ENCODE results near the gene CLGN. TPM values are rescaled to one million over a fixed set of nuclear protein-coding genes. Genes with fewer than 3 reads are reported as not detected.

The CLGN gene
- total RNA-seq, 1 experiment from 2014 or later = 5.5 TPM

DNA sequence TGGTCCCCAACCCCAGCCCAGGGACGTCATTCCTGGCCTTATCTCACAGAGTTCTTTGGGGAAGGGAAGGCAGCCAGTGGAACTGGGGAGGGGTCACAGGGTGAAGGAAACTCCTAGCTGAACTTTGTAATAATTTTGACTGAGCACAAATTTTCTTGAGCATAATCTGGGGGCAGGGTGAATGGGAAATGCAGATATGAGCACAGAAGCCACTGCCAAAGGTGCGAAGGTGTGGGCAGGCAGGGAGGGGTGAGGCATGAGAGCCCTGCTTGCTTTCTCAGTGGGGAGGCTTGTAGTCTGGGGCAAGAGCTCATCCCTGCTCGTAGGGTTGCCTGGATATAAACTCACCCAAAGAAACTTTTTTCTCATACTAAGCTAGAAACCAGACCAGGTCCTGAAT is 35.7 kb upstream of the CLGN start:
- POLR2A ChIA-PET = no interaction called here
- Histone ChIP-seq H3K27me3 (replicated peaks; ENCODE audit: control insufficient read depth, insufficient read depth, low read length) (no peaks in the 10 kb centered on the region), H3K4me3 (ENCODE audit: low read depth, low read length) (no peak overlapping the region), H3K9me3 (no peaks in the 10 kb centered on the region), H3K4me1 (no peaks in the 10 kb centered on the region), H3K36me3 (ENCODE audit: control insufficient read depth, insufficient read depth, low read length) (no peaks in the 10 kb centered on the region)
- DNase-seq = no peak
- no TSS peak for BruUV-seq (replicated peaks)
- intact Hi-C loops (cut with micrococcal nuclease; ENCODE audit: unreplicated experiment) = no loop called here
- TF ChIP-seq, protein P1, sequence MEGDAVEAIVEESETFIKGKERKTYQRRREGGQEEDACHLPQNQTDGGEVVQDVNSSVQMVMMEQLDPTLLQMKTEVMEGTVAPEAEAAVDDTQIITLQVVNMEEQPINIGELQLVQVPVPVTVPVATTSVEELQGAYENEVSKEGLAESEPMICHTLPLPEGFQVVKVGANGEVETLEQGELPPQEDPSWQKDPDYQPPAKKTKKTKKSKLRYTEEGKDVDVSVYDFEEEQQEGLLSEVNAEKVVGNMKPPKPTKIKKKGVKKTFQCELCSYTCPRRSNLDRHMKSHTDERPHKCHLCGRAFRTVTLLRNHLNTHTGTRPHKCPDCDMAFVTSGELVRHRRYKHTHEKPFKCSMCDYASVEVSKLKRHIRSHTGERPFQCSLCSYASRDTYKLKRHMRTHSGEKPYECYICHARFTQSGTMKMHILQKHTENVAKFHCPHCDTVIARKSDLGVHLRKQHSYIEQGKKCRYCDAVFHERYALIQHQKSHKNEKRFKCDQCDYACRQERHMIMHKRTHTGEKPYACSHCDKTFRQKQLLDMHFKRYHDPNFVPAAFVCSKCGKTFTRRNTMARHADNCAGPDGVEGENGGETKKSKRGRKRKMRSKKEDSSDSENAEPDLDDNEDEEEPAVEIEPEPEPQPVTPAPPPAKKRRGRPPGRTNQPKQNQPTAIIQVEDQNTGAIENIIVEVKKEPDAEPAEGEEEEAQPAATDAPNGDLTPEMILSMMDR (IDR thresholded peaks at IDR 0.05; ENCODE audit: insufficient read depth in 1 of 2, low read depth in 1 of 2, low read length in 1 of 2, severe bottlenecking in 1 of 2, unreplicated experiment in 1 of 2) = no peak
- no peaks in the 10 kb centered on the region for H3K9me3 Mint-ChIP-seq (ENCODE audit: unreplicated experiment)
- H3K4me1 Mint-ChIP-seq (ENCODE audit: low read depth, unreplicated experiment) = no peaks in the 10 kb centered on the region
- no peaks in the 10 kb centered on the region for H3K27me3 Mint-ChIP-seq (ENCODE audit: insufficient read depth, unreplicated experiment)
- no peak overlapping the region for H3K4me3 Mint-ChIP-seq (ENCODE audit: unreplicated experiment)
- no peaks in the 10 kb centered on the region for H3K36me3 Mint-ChIP-seq (ENCODE audit: insufficient read depth, unreplicated experiment)
- CTCF ChIA-PET = no interaction called here
- H3K27ac Mint-ChIP-seq (ENCODE audit: unreplicated experiment) = no peak overlapping the region

DNA sequence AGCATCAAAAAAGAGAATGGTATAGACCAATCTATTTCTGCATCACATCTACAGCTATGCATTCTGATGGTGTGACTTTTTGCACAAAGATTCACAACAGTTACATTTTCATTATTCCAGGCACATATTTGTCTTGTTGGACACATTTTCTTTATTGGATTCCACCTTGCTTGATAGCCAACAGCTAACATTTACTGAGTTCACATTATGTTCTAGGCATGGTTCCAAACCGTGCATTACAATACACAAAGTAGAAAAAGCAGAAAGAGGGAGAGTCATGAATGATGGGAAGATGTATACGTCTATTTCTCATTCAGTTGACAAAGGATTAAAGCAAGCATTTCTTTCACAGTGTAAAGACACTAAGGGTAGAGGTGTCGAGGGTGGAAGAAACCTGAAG is 22.9 kb upstream of the CLGN start:
- Histone ChIP-seq H3K4me3 (ENCODE audit: low read depth, low read length) (no peak overlapping the region), H3K27me3 (replicated peaks; ENCODE audit: control insufficient read depth, insufficient read depth, low read length) (no peaks in the 10 kb centered on the region), H3K4me1 (no peaks in the 10 kb centered on the region), H3K9me3 (no peaks in the 10 kb centered on the region), H3K36me3 (ENCODE audit: control insufficient read depth, insufficient read depth, low read length) (no peaks in the 10 kb centered on the region)
- Mint-ChIP-seq H3K27ac (ENCODE audit: unreplicated experiment) (no peak overlapping the region), H3K36me3 (ENCODE audit: insufficient read depth, unreplicated experiment) (no peaks in the 10 kb centered on the region), H3K4me3 (ENCODE audit: unreplicated experiment) (no peak overlapping the region), H3K27me3 (ENCODE audit: insufficient read depth, unreplicated experiment) (peaks cover 17% of the 10 kb centered on the region), H3K4me1 (ENCODE audit: low read depth, unreplicated experiment) (no peaks in the 10 kb centered on the region), H3K9me3 (ENCODE audit: unreplicated experiment) (no peaks in the 10 kb centered on the region)
- TF ChIP-seq, protein P1 (IDR thresholded peaks at IDR 0.05; ENCODE audit: insufficient read depth in 1 of 2, low read depth in 1 of 2, low read length in 1 of 2, severe bottlenecking in 1 of 2, unreplicated experiment in 1 of 2) = no peak
- BruUV-seq (replicated peaks) = no TSS peak
- DNase-seq = no peak
- POLR2A ChIA-PET = no interaction called here
- CTCF ChIA-PET = no interaction called here
- intact Hi-C loops (cut with micrococcal nuclease; ENCODE audit: unreplicated experiment) = no loop called here

DNA sequence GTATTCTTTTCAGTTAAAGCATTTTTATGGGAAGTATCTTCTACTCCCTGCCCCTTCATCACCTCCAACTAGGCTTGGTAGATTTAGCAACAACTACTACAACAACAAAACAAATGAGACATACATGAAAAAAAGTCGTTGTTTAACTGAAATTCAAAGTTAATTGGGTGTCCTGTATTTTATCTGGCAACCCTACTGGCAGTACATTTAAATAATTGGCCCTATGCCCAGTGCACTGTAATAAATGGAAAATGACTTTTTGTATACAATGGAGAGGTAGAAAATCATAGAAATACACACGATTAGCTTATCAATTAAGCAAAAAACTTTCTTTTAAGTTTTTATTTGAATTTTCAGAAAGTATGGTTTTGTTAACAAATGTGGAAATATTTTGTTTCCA is 21.4 kb upstream of the CLGN start:
- Mint-ChIP-seq H3K4me3 (ENCODE audit: unreplicated experiment) (no peak overlapping the region), H3K4me1 (ENCODE audit: low read depth, unreplicated experiment) (no peaks in the 10 kb centered on the region), H3K9me3 (ENCODE audit: unreplicated experiment) (no peaks in the 10 kb centered on the region), H3K27me3 (ENCODE audit: insufficient read depth, unreplicated experiment) (peaks cover 10% of the 10 kb centered on the region), H3K36me3 (ENCODE audit: insufficient read depth, unreplicated experiment) (no peaks in the 10 kb centered on the region), H3K27ac (ENCODE audit: unreplicated experiment) (no peak overlapping the region)
- Histone ChIP-seq H3K9me3 (no peaks in the 10 kb centered on the region), H3K4me1 (no peaks in the 10 kb centered on the region), H3K36me3 (ENCODE audit: control insufficient read depth, insufficient read depth, low read length) (no peaks in the 10 kb centered on the region), H3K27me3 (replicated peaks; ENCODE audit: control insufficient read depth, insufficient read depth, low read length) (no peaks in the 10 kb centered on the region), H3K4me3 (ENCODE audit: low read depth, low read length) (no peak overlapping the region)
- POLR2A ChIA-PET = no interaction called here
- intact Hi-C loops (cut with micrococcal nuclease; ENCODE audit: unreplicated experiment) = no loop called here
- CTCF ChIA-PET = no interaction called here
- no peak for DNase-seq
- no TSS peak for BruUV-seq (replicated peaks)
- TF ChIP-seq, protein P1 (IDR thresholded peaks at IDR 0.05; ENCODE audit: insufficient read depth in 1 of 2, low read depth in 1 of 2, low read length in 1 of 2, severe bottlenecking in 1 of 2, unreplicated experiment in 1 of 2) = no peak

Data from Caco-2 (cell line).